Measurements from ENCODE around the gene MYBPC1. TPM values are rescaled to one million over a fixed set of nuclear protein-coding genes. Genes with fewer than 3 reads are reported as not detected.
"Not testable (repeated sequence)": the region's sequence is repeated elsewhere in the genome, so short reads cannot be mapped to it uniquely, and the experiment has no call there.

The MYBPC1 gene
- total and polyA plus RNA-seq, 2 experiments from 2014 or later: 0.18 TPM; not detected in 1

- TF ChIP-seq CTCF (conservative IDR thresholded peaks at IDR 0.05; ENCODE audit: low read depth in 2 of 2) (no peak), ZNF114 (CRISPR knock-in tag; IDR thresholded peaks at IDR 0.05) (no peak), EZH2phosphoT487 (IDR thresholded peaks at IDR 0.05; ENCODE audit: unreplicated experiment) (no peak), POLR2AphosphoS5 (IDR thresholded peaks at IDR 0.05; ENCODE audit: low read depth) (no peak)
Measured at GRCh38 chr12:101729842-101730241, 135.1 kb downstream of the MYBPC1 start (continued).

- H3K9me3 Mint-ChIP-seq: no peaks in the 10 kb centered on the region
- no peak for ATAC-seq
Measured at GRCh38 chr12:101732318-101732717, 137.5 kb downstream of the MYBPC1 start.

GRCh38 chr12:101733166-101733565 is 138.4 kb downstream of the MYBPC1 start:
- no peaks in the 10 kb centered on the region for H3K79me2 ChIP-seq (replicated peaks; ENCODE audit: insufficient read depth)
- DNase-seq (ENCODE audit: low spot score) (no peak), ATAC-seq (no peak)
- no peak overlapping the region for H3K4me3 Mint-ChIP-seq
- no peaks in the 10 kb centered on the region for H3K9me3 Mint-ChIP-seq
- no peak overlapping the region for H2AFZ ChIP-seq
- H3K36me3 ChIP-seq (ENCODE audit: insufficient read depth): no peaks in the 10 kb centered on the region
- no peak overlapping the region for H3K27ac ChIP-seq (ENCODE audit: low read depth)
- H3K4me1 ChIP-seq (ENCODE audit: insufficient read depth): no peaks in the 10 kb centered on the region
- H4K20me1 ChIP-seq (replicated peaks; ENCODE audit: insufficient read depth): no peaks in the 10 kb centered on the region
- no peaks in the 10 kb centered on the region for H3F3A ChIP-seq (replicated peaks; ENCODE audit: low read depth)
- H3K27ac Mint-ChIP-seq: no peak overlapping the region
- no peaks in the 10 kb centered on the region for H3K9me2 ChIP-seq (ENCODE audit: insufficient read depth)
- no peaks in the 10 kb centered on the region for H3K36me3 Mint-ChIP-seq (ENCODE audit: low read depth)
- no peak overlapping the region for H3K4me2 ChIP-seq
- H3K4me3 ChIP-seq: no peak overlapping the region
- no peaks in the 10 kb centered on the region for H3K27me3 ChIP-seq (ENCODE audit: insufficient read depth)
- no peaks in the 10 kb centered on the region for H3K4me1 Mint-ChIP-seq
- no peak for TF ChIP-seq REST (IDR thresholded peaks at IDR 0.05; ENCODE audit: unreplicated experiment)
- TF ChIP-seq POLR2AphosphoS5 (IDR thresholded peaks at IDR 0.05; ENCODE audit: low read depth): no peak
- TF ChIP-seq ZNF114 (CRISPR knock-in tag; IDR thresholded peaks at IDR 0.05): no peak
- TF ChIP-seq NANOG (IDR thresholded peaks at IDR 0.05; ENCODE audit: borderline replicate concordance): no peak
- peaks cover 5% of the 10 kb centered on the region for H3K27me3 Mint-ChIP-seq (ENCODE audit: insufficient read depth, low read depth, poor library complexity)

More at GRCh38 chr12:101732318-101732717, 137.5 kb downstream of the MYBPC1 start:
- H3K4me3 ChIP-seq: no peak overlapping the region
- Mint-ChIP-seq H3K27me3 (ENCODE audit: insufficient read depth, low read depth, poor library complexity) (peaks cover 5% of the 10 kb centered on the region), H3K4me1 (no peaks in the 10 kb centered on the region), H3K36me3 (ENCODE audit: low read depth) (no peaks in the 10 kb centered on the region), H3K27ac (no peak overlapping the region), H3K4me3 (no peak overlapping the region)
- H3K4me2 ChIP-seq: no peak overlapping the region
- TF ChIP-seq EZH2phosphoT487 (IDR thresholded peaks at IDR 0.05; ENCODE audit: unreplicated experiment): no peak
- no peak for TF ChIP-seq NANOG (IDR thresholded peaks at IDR 0.05; ENCODE audit: borderline replicate concordance)
- TF ChIP-seq JUNB (IDR thresholded peaks at IDR 0.05; ENCODE audit: unreplicated experiment): no peak
- TF ChIP-seq POLR2AphosphoS5 (IDR thresholded peaks at IDR 0.05; ENCODE audit: low read depth): no peak
- no peak for TF ChIP-seq EZH2 (IDR thresholded peaks at IDR 0.05; ENCODE audit: low read depth, unreplicated experiment)
- TF ChIP-seq CTCF (conservative IDR thresholded peaks at IDR 0.05; ENCODE audit: low read depth in 2 of 2): no peak
- no peak overlapping the region for H3K27ac ChIP-seq (ENCODE audit: low read depth)
- no peak overlapping the region for H2AFZ ChIP-seq
- H3K9me2 ChIP-seq (ENCODE audit: insufficient read depth): no peaks in the 10 kb centered on the region
- no peak for DNase-seq (ENCODE audit: low spot score)
- H4K20me1 ChIP-seq (replicated peaks; ENCODE audit: insufficient read depth): no peaks in the 10 kb centered on the region
- H3F3A ChIP-seq (replicated peaks; ENCODE audit: low read depth): no peaks in the 10 kb centered on the region
- no peaks in the 10 kb centered on the region for H3K36me3 ChIP-seq (ENCODE audit: insufficient read depth)
- H3K4me1 ChIP-seq (ENCODE audit: insufficient read depth): no peaks in the 10 kb centered on the region
- no peaks in the 10 kb centered on the region for H3K79me2 ChIP-seq (replicated peaks; ENCODE audit: insufficient read depth)
- H3K27me3 ChIP-seq (ENCODE audit: insufficient read depth): no peaks in the 10 kb centered on the region

- not testable (repeated sequence) for H3K4me3 Mint-ChIP-seq; H2AFZ ChIP-seq; H3K4me3 ChIP-seq; H3K4me1 ChIP-seq (ENCODE audit: insufficient read depth); H4K20me1 ChIP-seq (replicated peaks; ENCODE audit: insufficient read depth); H3K27ac Mint-ChIP-seq; H3K36me3 Mint-ChIP-seq (ENCODE audit: low read depth); H3F3A ChIP-seq (replicated peaks; ENCODE audit: low read depth); H3K36me3 ChIP-seq (ENCODE audit: insufficient read depth); H3K4me2 ChIP-seq; H3K79me2 ChIP-seq (replicated peaks; ENCODE audit: insufficient read depth); DNase-seq (ENCODE audit: low spot score); H3K4me1 Mint-ChIP-seq; H3K9me2 ChIP-seq (ENCODE audit: insufficient read depth); H3K9me3 Mint-ChIP-seq; H3K27me3 ChIP-seq (ENCODE audit: insufficient read depth); H3K27ac ChIP-seq (ENCODE audit: low read depth); ATAC-seq; H3K27me3 Mint-ChIP-seq (ENCODE audit: insufficient read depth, low read depth, poor library complexity)
Measured at GRCh38 chr12:101734482-101734881, 139.7 kb downstream of the MYBPC1 start.

All from GM23338 (cell line).